K562 (cell line): ENCODE measurements around the gene DPYSL4. TPM values are rescaled to one million over a fixed set of nuclear protein-coding genes. Genes with fewer than 3 reads are reported as not detected.

ENCODE experiments used
- ATAC-seq: fragments of 200-7000 bp; cut with Tn5 transposase; 3 replicates; pipeline ENCODE4 v1.9.1; 2020; ENCODE audit warnings: moderate library complexity
- BruUV-seq: library from RNA; stranded (reverse); fragments of 400-500 nt; replicated peaks from 2 replicates; lab custom pipeline; 2021; lab: Mats Ljungman, UMichigan
- CTCF ChIA-PET: fragments of 300-600 bp; formaldehyde crosslinking; extraction: SDS; loops from one replicate; lab custom pipeline; 2021; ENCODE audit warnings: low intra/inter-chr PET ratio; lab: Yijun Ruan, JAX
- POLR2A ChIA-PET: fragments of 300-600, 350-650 bp; sonication (Branson Sonifier 250); formaldehyde crosslinking; extraction: SDS; loops from one replicate; lab custom pipeline; 2021; ENCODE audit warnings: antibody characterized with exemption, inconsistent platforms; lab: Yijun Ruan, JAX
- DNase-seq, 4 experiments: peaks; one replicate each; pipeline versions ENCODE4 v3.0.0 to v3.0.0-alpha.2; 2011 to 2018; ENCODE audit warnings: low spot score in 3 of 4, mixed read lengths in 3 of 4; ENCODE audit errors: extremely low read depth in 1 of 4
- FAIRE-seq: peaks from 2 replicates; lab custom pipeline; 2011; peaks lifted over from hg19 to GRCh38; lab: Jason Lieb, UNC
- H2AFZ ChIP-seq: 2 replicates; pipeline ENCODE4 v1.6.0; 2011; ENCODE audit warnings: low read depth, low read length, control low read depth, inconsistent platforms
- H3K27ac ChIP-seq: fragments of 200-600 bp; 3 replicates; pipeline ENCODE4 v1.8.0; 2011; ENCODE audit warnings: low read depth, mild to moderate bottlenecking, control low read depth, inconsistent platforms, low read length, moderate library complexity, mixed read lengths; ENCODE audit errors: extremely low read depth
- H3K27me3 ChIP-seq, 2 experiments: fragments of 300-600 bp in 1 of 2; 2 replicates in 1 of 2; 3 replicates in 1 of 2; pipeline versions ENCODE4 v1.6.0 to v1.8.0; 2011; ENCODE audit warnings: inconsistent platforms in 2 of 2, low read length in 2 of 2, mild to moderate bottlenecking in 1 of 2, mixed read lengths in 1 of 2, moderate library complexity in 1 of 2; ENCODE audit not compliant: control insufficient read depth in 2 of 2, insufficient read depth in 2 of 2
- H3K36me3 ChIP-seq: fragments of 300-600 bp; 3 replicates; pipeline ENCODE4 v1.8.0; 2011; ENCODE audit warnings: mild to moderate bottlenecking, low read length, inconsistent platforms; ENCODE audit not compliant: control insufficient read depth, insufficient read depth
- H3K4me1 ChIP-seq, 2 experiments: fragments of 200-600 bp in 1 of 2; replicated peaks in 1 of 2; 2 replicates in 1 of 2; 3 replicates in 1 of 2; pipeline versions ENCODE4 v1.5.1 to v1.8.0; 2011; ENCODE audit warnings: inconsistent platforms in 2 of 2, low read length in 2 of 2, mild to moderate bottlenecking in 1 of 2, mixed read lengths in 1 of 2, moderate library complexity in 1 of 2; ENCODE audit not compliant: control insufficient read depth in 2 of 2, insufficient read depth in 2 of 2
- H3K4me2 ChIP-seq: 2 replicates; pipeline ENCODE4 v1.6.1; 2011; ENCODE audit warnings: low read length, control low read depth, inconsistent platforms, mixed read lengths; ENCODE audit not compliant: insufficient read depth
- H3K4me3 ChIP-seq: fragments of 200-600 bp; sonication (generic), shearing (Covaris generic); 2 replicates; pipeline ENCODE4 v1.5.1; 2016; ENCODE audit warnings: control low read depth, inconsistent platforms
- H3K79me2 ChIP-seq: fragments of 200-600 bp; 3 replicates; pipeline ENCODE4 v1.8.0; 2011; ENCODE audit warnings: low read length, inconsistent platforms; ENCODE audit not compliant: control insufficient read depth, insufficient read depth
- H3K9ac ChIP-seq, 2 experiments: 2 replicates each; pipeline versions ENCODE4 v1.6.0 to v1.6.1; 2011; ENCODE audit warnings: low read depth in 2 of 2, low read length in 2 of 2, control low read depth in 1 of 2, inconsistent platforms in 1 of 2, mild to moderate bottlenecking in 1 of 2, mixed read lengths in 1 of 2; ENCODE audit not compliant: insufficient read depth in 1 of 2
- H3K9me1 ChIP-seq: one replicate; pipeline ENCODE4 v1.6.0; 2011; ENCODE audit warnings: inconsistent platforms, mild to moderate bottlenecking, low read length, moderate library complexity; ENCODE audit not compliant: control insufficient read depth, insufficient read depth
- H3K9me3 ChIP-seq: replicated peaks from 2 replicates; pipeline ENCODE4 v1.5.1; 2011; ENCODE audit warnings: low read depth, low read length, inconsistent platforms; ENCODE audit not compliant: control insufficient read depth, insufficient read depth
- H4K20me1 ChIP-seq: replicated peaks from 2 replicates; pipeline ENCODE4 v1.6.1; 2011; ENCODE audit warnings: low read length, inconsistent platforms, mixed read lengths; ENCODE audit not compliant: control insufficient read depth, insufficient read depth
- DDX20 ChIP-seq: fragments of 450-650 bp; IDR thresholded peaks from 2 replicates; pipeline ENCODE4 v1.6.1; 2016; ENCODE audit warnings: missing genetic modification characterization, low read depth, mild to moderate bottlenecking, missing compliant biosample characterization, moderate library complexity
- GMEB1 ChIP-seq: fragments of 250-450 bp; sonication (Bioruptor Pico); IDR thresholded peaks from 2 replicates; pipeline ENCODE4 v1.4.0; 2020; ENCODE audit warnings: mild to moderate bottlenecking
- PHF21A ChIP-seq: fragments of 450-650 bp; IDR thresholded peaks from 2 replicates; pipeline ENCODE4 v1.6.1; 2017; ENCODE audit warnings: low read depth, borderline replicate concordance
- RCOR1 ChIP-seq, 2 experiments: IDR thresholded peaks; 2 replicates each; pipeline ENCODE4 v1.6.1; 2012; ENCODE audit warnings: low read depth in 2 of 2, low read length in 2 of 2, borderline replicate concordance in 1 of 2, improper control_type of control experiment in 1 of 2
- TEAD1 ChIP-seq, 2 experiments: fragments of 450-650 bp in 1 of 2; sonication (generic) in 1 of 2; formaldehyde crosslinking; IDR thresholded peaks; 2 replicates each; pipeline versions ENCODE4 v1.4.0 to v1.8.0; 2020 to 2022; ENCODE audit warnings: mild to moderate bottlenecking in 2 of 2, missing genetic modification reagents in 1 of 2
- ZFP36 ChIP-seq: fragments of 150-350 bp; IDR thresholded peaks from 2 replicates; pipeline ENCODE4 v1.6.1; 2018; ENCODE audit warnings: low read length, low read depth; ENCODE audit not compliant: partially characterized antibody
- ZNF444 ChIP-seq: fragments of 250-450 bp; sonication (Bioruptor Pico); IDR thresholded peaks from 2 replicates; pipeline ENCODE4 v1.4.0; 2020; ENCODE audit warnings: mild to moderate bottlenecking, moderate library complexity
- ZNF785 ChIP-seq: fragments of 250-450 bp; sonication (Bioruptor Pico); IDR thresholded peaks from 2 replicates; pipeline ENCODE4 v1.4.0; 2020; ENCODE audit warnings: mild to moderate bottlenecking
- WGBS: fragments of 100-300 bp; shearing (Covaris generic); methylation state at CpG from one replicate; pipeline ENCODE4 v1.1.6; 2016; ENCODE audit warnings: low coverage, mixed read lengths; ENCODE audit not compliant: insufficient coverage; ENCODE audit errors: missing lambda C conversion rate; 5-methylcytosine and 5-hydroxymethylcytosine counted together
- in situ Hi-C: fragments of 300-500 bp; cut with MboI; formaldehyde crosslinking; loops from 4 replicates; pipeline ENCODE4 v1.15.0; 2018; ENCODE audit warnings: inconsistent platforms, mixed read lengths
- intact Hi-C: fragments of 100-400 bp; cut with micrococcal nuclease; formaldehyde crosslinking; loops from 2 replicates; pipeline ENCODE4 v1.14.2; 2022
- polyA plus RNA-seq, 8 experiments: library from polyadenylated mRNA; depleted of rRNA in 4 of 8; stranded (reverse) in 5 of 8; unstranded in 3 of 8; fragments of >200 nt; fragmentation: Nextera tagmentation in 2 of 8; fragmentation: Illumina TruSeq in 1 of 8; extraction: Ambion mirVana in 2 of 8; extraction: Trizol in 1 of 8; gene quantifications; 2 replicates each; pipeline versions ENCODE4 v1.2.1 to v1.2.3, GENCODE V29; 2011 to 2014; ENCODE audit warnings: inconsistent platforms in 1 of 8, missing spikeins in 1 of 8
- total RNA-seq, 7 experiments: library from RNA; depleted of rRNA in 6 of 7; stranded (reverse); fragments of >200 nt in 6 of 7; fragmentation: Illumina TruSeq in 2 of 7; extraction: Trizol in 2 of 7; gene quantifications; 2 replicates each; pipeline versions ENCODE4 v1.2.1 to v1.2.3, GENCODE V29; 2011 to 2021; ENCODE audit warnings: low replicate concordance in 1 of 7

DPYSL4 gene
- total and polyA plus RNA-seq, 9 of the 15 experiments (the other 6 are each of a cell fraction or from before 2014, with no cell fraction given): 0.03 TPM; not detected in 8

- POLR2A ChIA-PET: no interaction called here
- DNase-seq: no peak
- ATAC-seq: no peak
- FAIRE-seq: no peak
- Histone ChIP-seq H3K4me1 (peaks cover 0 to 5% of the 10 kb centered on the region in 2 experiments; a peak in 2 of 5 replicates), H4K20me1 (no peaks in the 10 kb centered on the region), H3K9me3 (no peaks in the 10 kb centered on the region), H3K4me3 (no peak overlapping the region), H3K27me3 (peaks cover 8 to 74% of the 10 kb centered on the region in 2 experiments; a peak in 4 of 5 replicates), H2AFZ (no peak overlapping the region), H3K36me3 (no peaks in the 10 kb centered on the region), H3K9me1 (no peaks in the 10 kb centered on the region), H3K9ac (no peak overlapping the region), H3K27ac (no peak overlapping the region), H3K79me2 (no peaks in the 10 kb centered on the region), H3K4me2 (no peak overlapping the region)
- no TSS peak for BruUV-seq
- CTCF ChIA-PET: no interaction called here
- intact Hi-C loops (loop anchor here (10.0 kb wide), 1 partner anchor 93 kb away; no protein-coding TSS in a partner anchor), in situ Hi-C loops (no loop called here)
- TF ChIP-seq TEAD1 (CRISPR knock-in tag; IDR thresholded peaks at IDR 0.05) (no peak), ZFP36 (no peak), ZNF444 (CRISPR knock-in tag) (no peak), GMEB1 (CRISPR knock-in tag) (no peak), ZNF785 (no peak), PHF21A (no peak), RCOR1 (IDR thresholded peaks at IDR 0.05; ENCODE audit: borderline replicate concordance in 1 of 2, low read depth in 2 of 2, low read length in 2 of 2) (no peak), DDX20 (no peak)
- 13% methylated on average over 14 of the region's 40 CpGs for WGBS
Measured at GRCh38 chr10:132138133-132138532, 48.6 kb upstream of the DPYSL4 start.
